H9 (cell line): ENCODE results near the gene BCLAF3. TPM values are rescaled to one million over a fixed set of nuclear protein-coding genes. Genes with fewer than 3 reads are reported as not detected.

Source experiments
- DNase-seq: peaks from one replicate; pipeline ENCODE4 v3.0.0-alpha.2; 2017
- H2AFZ ChIP-seq: one replicate; pipeline ENCODE4 v1.6.1; 2013; ENCODE audit warnings: mild to moderate bottlenecking, low read length, control low read depth, moderate library complexity
- H2AK5ac ChIP-seq: 2 replicates; pipeline ENCODE4 v1.6.1; 2013; ENCODE audit warnings: low read length, control low read depth, mixed read lengths; ENCODE audit not compliant: insufficient read length
- H2BK120ac ChIP-seq: one replicate; pipeline ENCODE4 v1.6.1; 2013; ENCODE audit warnings: low read depth, mild to moderate bottlenecking, low read length, control low read depth, inconsistent platforms; ENCODE audit not compliant: poor library complexity, severe bottlenecking
- H2BK12ac ChIP-seq: 2 replicates; pipeline ENCODE4 v1.6.1; 2013; ENCODE audit warnings: low read length, control low read depth, mixed read lengths, low read depth; ENCODE audit not compliant: insufficient read length
- H2BK15ac ChIP-seq: 2 replicates; pipeline ENCODE4 v1.6.1; 2013; ENCODE audit warnings: low read depth, low read length, control low read depth
- H2BK20ac ChIP-seq: one replicate; pipeline ENCODE4 v1.6.1; 2013; ENCODE audit warnings: low read depth, mild to moderate bottlenecking, low read length, control low read depth, inconsistent platforms; ENCODE audit not compliant: poor library complexity, severe bottlenecking
- H2BK5ac ChIP-seq: 2 replicates; pipeline ENCODE4 v1.6.1; 2013; ENCODE audit warnings: low read length, control low read depth, mixed read lengths; ENCODE audit not compliant: insufficient read length
- H3K14ac ChIP-seq: 2 replicates; pipeline ENCODE4 v1.6.1; 2013; ENCODE audit warnings: low read length, control low read depth; ENCODE audit not compliant: insufficient read depth
- H3K18ac ChIP-seq: 2 replicates; pipeline ENCODE4 v1.6.1; 2013; ENCODE audit warnings: low read depth, mild to moderate bottlenecking, mixed read lengths, low read length, control low read depth; ENCODE audit not compliant: insufficient read length
- H3K23ac ChIP-seq: 2 replicates; pipeline ENCODE4 v1.6.1; 2013; ENCODE audit warnings: low read length, control low read depth, mixed read lengths, low read depth; ENCODE audit not compliant: insufficient read length
- H3K23me2 ChIP-seq: 2 replicates; pipeline ENCODE4 v1.6.1; 2013; ENCODE audit warnings: low read depth, mild to moderate bottlenecking, mixed read lengths, low read length, control low read depth; ENCODE audit not compliant: insufficient read length, poor library complexity, severe bottlenecking
- H3K27ac ChIP-seq: 2 replicates; pipeline ENCODE4 v1.5.1; 2013; ENCODE audit warnings: low read length, control low read depth, mixed read lengths, low read depth; ENCODE audit not compliant: insufficient read length
- H3K27me3 ChIP-seq: 2 replicates; pipeline ENCODE4 v1.6.1; 2013; ENCODE audit warnings: low read length, control low read depth, inconsistent platforms; ENCODE audit not compliant: insufficient read depth
- H3K4ac ChIP-seq: 2 replicates; pipeline ENCODE4 v1.6.1; 2013; ENCODE audit warnings: low read depth, mild to moderate bottlenecking, control low read depth, inconsistent platforms, low read length, moderate library complexity
- H3K4me1 ChIP-seq: 2 replicates; pipeline ENCODE4 v1.6.1; 2013; ENCODE audit warnings: low read length, control low read depth, inconsistent platforms; ENCODE audit not compliant: insufficient read depth
- H3K4me2 ChIP-seq: 2 replicates; pipeline ENCODE4 v1.6.1; 2013; ENCODE audit warnings: low read length, control low read depth, mixed read lengths; ENCODE audit not compliant: insufficient read length, insufficient read depth
- H3K56ac ChIP-seq: 2 replicates; pipeline ENCODE4 v1.6.1; 2013; ENCODE audit warnings: low read depth, mild to moderate bottlenecking, mixed read lengths, low read length, control low read depth; ENCODE audit not compliant: insufficient read length
- H3K79me1 ChIP-seq: 2 replicates; pipeline ENCODE4 v1.6.1; 2013; ENCODE audit warnings: low read depth, mild to moderate bottlenecking, moderate library complexity, low read length, control low read depth, inconsistent platforms; ENCODE audit not compliant: insufficient read depth, poor library complexity, severe bottlenecking
- H3K79me2 ChIP-seq: 2 replicates; pipeline ENCODE4 v1.6.1; 2013; ENCODE audit warnings: low read length, control low read depth, inconsistent platforms; ENCODE audit not compliant: insufficient read depth
- H3K9ac ChIP-seq: 2 replicates; pipeline ENCODE4 v1.6.1; 2013; ENCODE audit warnings: low read length, control low read depth, mixed read lengths; ENCODE audit not compliant: insufficient read length; ENCODE audit errors: extremely low read depth
- H3K9me3 ChIP-seq: one replicate; pipeline ENCODE4 v1.6.1; 2013; ENCODE audit warnings: low read depth, low read length, inconsistent platforms; ENCODE audit not compliant: control insufficient read depth
- H3T11ph ChIP-seq: one replicate; pipeline ENCODE4 v1.6.1; 2013; ENCODE audit warnings: mild to moderate bottlenecking, low read length, control low read depth, inconsistent platforms
- H4K20me1 ChIP-seq: one replicate; pipeline ENCODE4 v1.6.1; 2013; ENCODE audit not compliant: control insufficient read depth, insufficient read length, insufficient read depth
- H4K5ac ChIP-seq: 2 replicates; pipeline ENCODE4 v1.6.1; 2013; ENCODE audit warnings: low read depth, mild to moderate bottlenecking, mixed read lengths, low read length, control low read depth; ENCODE audit not compliant: insufficient read length
- H4K8ac ChIP-seq: replicated peaks from 2 replicates; pipeline ENCODE4 v1.6.1; 2013; ENCODE audit warnings: low read length, control low read depth, mixed read lengths, low read depth; ENCODE audit not compliant: insufficient read length
- H4K91ac ChIP-seq: 2 replicates; pipeline ENCODE4 v1.6.1; 2013; ENCODE audit warnings: low read depth, mild to moderate bottlenecking, moderate library complexity, mixed read lengths, low read length, control low read depth; ENCODE audit not compliant: insufficient read length
- H3K27ac Mint-ChIP-seq, 3 experiments: 2 replicates in 2 of 3; 3 replicates in 1 of 3; pipeline ENCODE4 v1.8.0; 2020 to 2021; ENCODE audit warnings: mixed read lengths in 3 of 3, mild to moderate bottlenecking in 1 of 3, moderate library complexity in 1 of 3
- H3K27me3 Mint-ChIP-seq: 2 replicates; pipeline ENCODE4 v1.8.0; 2021; ENCODE audit warnings: low read depth, mild to moderate bottlenecking, moderate library complexity, mixed read lengths
- H3K36me3 Mint-ChIP-seq, 3 experiments: 2 replicates in 2 of 3; 3 replicates in 1 of 3; pipeline ENCODE4 v1.8.0; 2020 to 2021; ENCODE audit warnings: low read depth in 3 of 3, mixed read lengths in 3 of 3; ENCODE audit not compliant: insufficient read depth in 1 of 3
- H3K4me1 Mint-ChIP-seq, 2 experiments: 2 replicates each; pipeline ENCODE4 v1.8.0; 2020; ENCODE audit warnings: mixed read lengths in 2 of 2
- H3K4me3 Mint-ChIP-seq, 2 experiments: 2 replicates in 1 of 2; 3 replicates in 1 of 2; pipeline ENCODE4 v1.8.0; 2020 to 2021; ENCODE audit warnings: mild to moderate bottlenecking in 2 of 2, mixed read lengths in 2 of 2, moderate library complexity in 1 of 2
- H3K9me3 Mint-ChIP-seq, 2 experiments: 2 replicates in 1 of 2; 3 replicates in 1 of 2; pipeline ENCODE4 v1.8.0; 2020; ENCODE audit warnings: mild to moderate bottlenecking in 2 of 2, mixed read lengths in 2 of 2, moderate library complexity in 1 of 2
- CTCF ChIP-seq: fragments of 200-600 bp; sonication (generic); conservative IDR thresholded peaks from 3 replicates; pipeline ENCODE4 v1.8.0; 2021; ENCODE audit warnings: antibody characterized with exemption, mild to moderate bottlenecking
- WGBS: extraction: QIAGEN DNeasy Blood & Tissue Kit; methylation state at CpG from one replicate; pipeline ENCODE4 v1.1.7; 2013; ENCODE audit warnings: missing lambda C conversion rate, low lambda C conversion rate, mixed read lengths; ENCODE audit not compliant: insufficient read length; ENCODE audit errors: extremely low coverage; 5-methylcytosine and 5-hydroxymethylcytosine counted together
- total RNA-seq: library from RNA; stranded (reverse); gene quantifications from 2 replicates; pipeline ENCODE4 v1.2.1, GENCODE V29; 2021

The BCLAF3 gene
- total RNA-seq, 1 experiment from 2014 or later = 7.9 TPM

GRCh38 chrX:20032201-20032600 lies 41.3 kb upstream of the BCLAF3 start:
- H3K27ac Mint-ChIP-seq = no peak overlapping the region
- Histone ChIP-seq H2BK20ac (no peak overlapping the region), H3K4ac (no peak overlapping the region), H3K23ac (no peak overlapping the region), H2BK5ac (no peak overlapping the region), H4K5ac (no peak overlapping the region), H4K91ac (no peak overlapping the region), H2AK5ac (no peak overlapping the region), H3K4me1 (no peaks in the 10 kb centered on the region), H2BK15ac (no peak overlapping the region), H3K27ac (no peak overlapping the region), H2AFZ (no peak overlapping the region), H3T11ph (no peak overlapping the region), H3K23me2 (no peaks in the 10 kb centered on the region), H3K9me3 (peaks cover 32% of the 10 kb centered on the region), H2BK120ac (no peak overlapping the region), H4K20me1 (no peaks in the 10 kb centered on the region), H2BK12ac (no peak overlapping the region), H3K79me2 (no peaks in the 10 kb centered on the region), H3K14ac (no peak overlapping the region), H3K79me1 (no peaks in the 10 kb centered on the region), H4K8ac (no peak overlapping the region), H3K4me2 (no peak overlapping the region), H3K56ac (no peak overlapping the region), H3K9ac (no peak overlapping the region), H3K27me3 (no peaks in the 10 kb centered on the region), H3K18ac (no peak overlapping the region)
- no peak overlapping the region for H3K4me3 Mint-ChIP-seq
- TF ChIP-seq CTCF = no peak
- no peaks in the 10 kb centered on the region for H3K27me3 Mint-ChIP-seq
- H3K36me3 Mint-ChIP-seq = no peaks in the 10 kb centered on the region; a peak in 1 of 7 replicates
- H3K4me1 Mint-ChIP-seq = no peaks in the 10 kb centered on the region
- H3K9me3 Mint-ChIP-seq = peaks cover 54 to 59% of the 10 kb centered on the region in 2 experiments
- DNase-seq = no peak
- no CpG with 5 or more reads among the region's 2 CpGs for WGBS
